Astrocyte (in vitro differentiated cells and primary cell): ENCODE measurements around the gene HM13. TPM values are rescaled to one million over a fixed set of nuclear protein-coding genes. Genes with fewer than 3 reads are reported as not detected.

ENCODE experiments used
- DNase-seq: peaks from one replicate; pipeline ENCODE4 v3.0.0-alpha.2; 2010; ENCODE audit warnings: low read depth
- FAIRE-seq: peaks from 2 replicates; lab custom pipeline; 2011; peaks lifted over from hg19 to GRCh38; lab: Jason Lieb, UNC
- H2AFZ ChIP-seq: 2 replicates; pipeline ENCODE4 v1.6.0; 2012; ENCODE audit warnings: low read depth, low read length, inconsistent platforms
- H3K27ac ChIP-seq: 2 replicates; pipeline ENCODE4 v1.5.1; 2011; ENCODE audit warnings: low read depth, low read length, inconsistent platforms
- H3K27me3 ChIP-seq: 2 replicates; pipeline ENCODE4 v1.6.0; 2011; ENCODE audit warnings: low read length, inconsistent platforms; ENCODE audit not compliant: insufficient read depth
- H3K36me3 ChIP-seq: 2 replicates; pipeline ENCODE4 v1.5.1; 2011; ENCODE audit warnings: low read length, inconsistent platforms; ENCODE audit not compliant: insufficient read depth
- H3K4me1 ChIP-seq: 2 replicates; pipeline ENCODE4 v1.5.1; 2011; ENCODE audit warnings: low read length, inconsistent platforms; ENCODE audit not compliant: insufficient read depth
- H3K4me2 ChIP-seq: 2 replicates; pipeline ENCODE4 v1.6.0; 2012; ENCODE audit warnings: low read length, inconsistent platforms
- H3K4me3 ChIP-seq: 2 replicates; pipeline ENCODE4 v1.5.1; 2011; ENCODE audit warnings: low read depth, mild to moderate bottlenecking, low read length, inconsistent platforms; ENCODE audit not compliant: insufficient read depth
- H3K79me2 ChIP-seq: 2 replicates; pipeline ENCODE4 v1.6.0; 2012; ENCODE audit warnings: mild to moderate bottlenecking, low read length, inconsistent platforms; ENCODE audit not compliant: insufficient read depth
- H3K9ac ChIP-seq: 2 replicates; pipeline ENCODE4 v1.6.0; 2012; ENCODE audit warnings: mild to moderate bottlenecking, low read length, inconsistent platforms
- H3K9me3 ChIP-seq: 2 replicates; pipeline ENCODE4 v1.5.1; 2012; ENCODE audit warnings: low read depth, mild to moderate bottlenecking, low read length, inconsistent platforms; ENCODE audit not compliant: insufficient read depth
- H4K20me1 ChIP-seq: 2 replicates; pipeline ENCODE4 v1.6.0; 2012; ENCODE audit warnings: low read length, inconsistent platforms; ENCODE audit not compliant: insufficient read depth
- H3K27ac Mint-ChIP-seq: one replicate; pipeline ENCODE4 v1.8.0; 2021; ENCODE audit warnings: mild to moderate bottlenecking, mixed read lengths; ENCODE audit not compliant: unreplicated experiment
- H3K27me3 Mint-ChIP-seq: one replicate; pipeline ENCODE4 v1.8.0; 2021; ENCODE audit warnings: low read depth, mixed read lengths; ENCODE audit not compliant: unreplicated experiment
- H3K36me3 Mint-ChIP-seq: one replicate; pipeline ENCODE4 v1.8.0; 2021; ENCODE audit warnings: low read depth, mixed read lengths; ENCODE audit not compliant: unreplicated experiment
- H3K4me1 Mint-ChIP-seq: one replicate; pipeline ENCODE4 v1.8.0; 2021; ENCODE audit warnings: low read depth, mixed read lengths; ENCODE audit not compliant: unreplicated experiment
- H3K4me3 Mint-ChIP-seq: one replicate; pipeline ENCODE4 v1.8.0; 2021; ENCODE audit warnings: mild to moderate bottlenecking, moderate library complexity, mixed read lengths; ENCODE audit not compliant: unreplicated experiment
- H3K9me3 Mint-ChIP-seq: one replicate; pipeline ENCODE4 v1.8.0; 2021; ENCODE audit warnings: mild to moderate bottlenecking, mixed read lengths; ENCODE audit not compliant: unreplicated experiment
- EZH2 ChIP-seq: IDR thresholded peaks from 2 replicates; pipeline ENCODE4 v1.6.1; 2012; ENCODE audit warnings: mild to moderate bottlenecking, low read length, inconsistent platforms; ENCODE audit not compliant: insufficient read depth
- total RNA-seq: library from RNA; stranded (reverse); gene quantifications from 2 replicates; pipeline ENCODE4 v1.2.1, GENCODE V29; 2021
- TF ChIP-seq, protein P1 (sequence below): IDR thresholded peaks from 2 replicates; pipeline ENCODE4 v1.5.1; 2011; ENCODE audit warnings: low read depth, mild to moderate bottlenecking, inconsistent platforms, low read length, moderate library complexity; ENCODE audit not compliant: insufficient read depth

HM13 gene
- total RNA-seq, 1 donor from 2014 or later = 399 TPM

DNA sequence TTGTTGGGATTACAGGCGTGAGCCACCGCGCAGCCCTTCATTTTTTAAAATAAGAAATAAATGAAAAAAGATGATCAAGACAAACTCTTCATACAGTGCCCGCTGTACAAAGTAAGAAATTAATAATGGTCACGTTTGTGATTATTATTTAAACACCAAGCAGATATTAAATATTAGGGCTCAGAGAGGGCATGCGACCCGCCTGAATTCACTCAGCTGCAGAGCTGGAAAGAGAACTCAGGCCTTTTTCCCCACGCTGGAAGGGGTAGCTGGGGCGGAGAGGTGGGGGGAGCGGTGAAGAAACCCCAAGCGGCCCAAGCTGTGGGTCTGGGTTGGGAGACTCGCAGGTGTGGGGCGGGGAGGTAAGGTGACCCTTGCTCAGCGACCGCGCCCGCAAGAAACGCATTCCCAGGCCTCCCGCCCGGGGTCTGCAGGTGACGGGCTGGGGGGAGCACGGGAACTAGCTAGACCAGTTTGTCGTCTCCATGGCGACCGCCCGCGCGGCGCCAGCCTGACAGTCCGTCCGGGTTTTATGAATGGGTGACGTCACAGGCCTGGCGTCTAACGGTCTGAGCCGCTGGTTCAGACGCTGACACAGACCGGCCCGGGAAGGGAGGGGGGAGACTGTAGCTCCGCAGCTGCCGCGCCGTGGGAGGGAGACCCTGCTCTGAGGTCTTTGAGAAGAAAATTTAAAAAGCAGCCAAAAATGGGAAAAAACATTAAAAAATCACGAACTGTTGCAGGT is 89.8 kb downstream of the HM13 start:
- Mint-ChIP-seq H3K4me3 (peak overlapping the region; percentile 98), H3K27ac (peak overlapping the region; percentile 79), H3K27me3 (no peaks in the 10 kb centered on the region), H3K36me3 (no peaks in the 10 kb centered on the region), H3K9me3 (peaks cover 4% of the 10 kb centered on the region), H3K4me1 (peaks cover 30% of the 10 kb centered on the region)
- no peak for TF ChIP-seq EZH2
- TF ChIP-seq, protein P1, sequence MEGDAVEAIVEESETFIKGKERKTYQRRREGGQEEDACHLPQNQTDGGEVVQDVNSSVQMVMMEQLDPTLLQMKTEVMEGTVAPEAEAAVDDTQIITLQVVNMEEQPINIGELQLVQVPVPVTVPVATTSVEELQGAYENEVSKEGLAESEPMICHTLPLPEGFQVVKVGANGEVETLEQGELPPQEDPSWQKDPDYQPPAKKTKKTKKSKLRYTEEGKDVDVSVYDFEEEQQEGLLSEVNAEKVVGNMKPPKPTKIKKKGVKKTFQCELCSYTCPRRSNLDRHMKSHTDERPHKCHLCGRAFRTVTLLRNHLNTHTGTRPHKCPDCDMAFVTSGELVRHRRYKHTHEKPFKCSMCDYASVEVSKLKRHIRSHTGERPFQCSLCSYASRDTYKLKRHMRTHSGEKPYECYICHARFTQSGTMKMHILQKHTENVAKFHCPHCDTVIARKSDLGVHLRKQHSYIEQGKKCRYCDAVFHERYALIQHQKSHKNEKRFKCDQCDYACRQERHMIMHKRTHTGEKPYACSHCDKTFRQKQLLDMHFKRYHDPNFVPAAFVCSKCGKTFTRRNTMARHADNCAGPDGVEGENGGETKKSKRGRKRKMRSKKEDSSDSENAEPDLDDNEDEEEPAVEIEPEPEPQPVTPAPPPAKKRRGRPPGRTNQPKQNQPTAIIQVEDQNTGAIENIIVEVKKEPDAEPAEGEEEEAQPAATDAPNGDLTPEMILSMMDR = no peak
- DNase-seq = peak; percentile 96
- Histone ChIP-seq H3K4me1 (peaks cover 43% of the 10 kb centered on the region), H3K9ac (peak overlapping the region; percentile 97), H3K4me3 (peak overlapping the region; percentile 91), H3K36me3 (no peaks in the 10 kb centered on the region), H3K9me3 (no peaks in the 10 kb centered on the region), H3K79me2 (peaks cover 31% of the 10 kb centered on the region), H4K20me1 (peaks cover 24% of the 10 kb centered on the region), H3K4me2 (peak overlapping the region; percentile 89), H2AFZ (no peak overlapping the region), H3K27me3 (no peaks in the 10 kb centered on the region), H3K27ac (peak overlapping the region; percentile 98)
- no peak for FAIRE-seq

DNA sequence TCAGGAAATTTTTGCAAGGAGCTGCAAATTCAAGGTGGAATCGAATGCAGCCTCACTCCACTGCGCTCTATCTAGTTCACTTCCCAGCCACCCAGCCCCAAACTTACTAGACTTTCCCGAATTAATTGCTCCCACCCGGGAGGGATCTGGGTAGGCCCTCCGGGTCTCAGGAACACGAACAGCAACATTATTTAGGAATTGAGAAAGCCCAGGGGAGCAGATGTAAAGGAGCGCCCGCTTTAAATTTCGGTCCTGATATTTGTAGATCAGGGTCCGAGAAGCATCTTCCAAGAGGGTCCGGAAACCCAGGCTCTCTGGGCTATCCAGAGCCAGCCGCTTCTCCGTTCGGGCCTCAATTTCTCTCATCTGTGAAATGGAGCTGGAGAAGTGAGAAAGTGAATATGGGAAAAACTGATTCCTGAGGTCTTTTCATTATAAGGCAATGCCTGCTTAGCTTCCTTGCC is 90.4 kb downstream of the HM13 start:
- H3K79me2 ChIP-seq = peaks cover 31% of the 10 kb centered on the region

More for the DNA sequence above, 90.4 kb downstream of the HM13 start:
- Mint-ChIP-seq H3K36me3 (no peaks in the 10 kb centered on the region), H3K4me1 (peaks cover 30% of the 10 kb centered on the region), H3K27ac (peak overlapping the region; percentile 79), H3K27me3 (no peaks in the 10 kb centered on the region), H3K4me3 (peak overlapping the region; percentile 98), H3K9me3 (peaks cover 4% of the 10 kb centered on the region)
- H3K9ac ChIP-seq = peak overlapping the region; percentile 97
- no peak for FAIRE-seq
- H3K27me3 ChIP-seq = no peaks in the 10 kb centered on the region
- TF ChIP-seq, protein P1 = no peak
- TF ChIP-seq EZH2 = no peak
- no peaks in the 10 kb centered on the region for H3K36me3 ChIP-seq
- H3K4me3 ChIP-seq = peak overlapping the region; percentile 91
- H3K4me2 ChIP-seq = peak overlapping the region; percentile 89
- DNase-seq = no peak
- H3K27ac ChIP-seq = peak overlapping the region; percentile 98
- peaks cover 24% of the 10 kb centered on the region for H4K20me1 ChIP-seq
- no peak overlapping the region for H2AFZ ChIP-seq
- H3K4me1 ChIP-seq = peaks cover 43% of the 10 kb centered on the region
- H3K9me3 ChIP-seq = no peaks in the 10 kb centered on the region
